ENCODE measurements around the gene KCNT1. TPM values are rescaled to one million over a fixed set of nuclear protein-coding genes. Genes with fewer than 3 reads are reported as not detected.

The KCNT1 gene
- total and polyA plus RNA-seq, 11 donors = 0.21 to 7.4 (median 1.9) TPM

DNA sequence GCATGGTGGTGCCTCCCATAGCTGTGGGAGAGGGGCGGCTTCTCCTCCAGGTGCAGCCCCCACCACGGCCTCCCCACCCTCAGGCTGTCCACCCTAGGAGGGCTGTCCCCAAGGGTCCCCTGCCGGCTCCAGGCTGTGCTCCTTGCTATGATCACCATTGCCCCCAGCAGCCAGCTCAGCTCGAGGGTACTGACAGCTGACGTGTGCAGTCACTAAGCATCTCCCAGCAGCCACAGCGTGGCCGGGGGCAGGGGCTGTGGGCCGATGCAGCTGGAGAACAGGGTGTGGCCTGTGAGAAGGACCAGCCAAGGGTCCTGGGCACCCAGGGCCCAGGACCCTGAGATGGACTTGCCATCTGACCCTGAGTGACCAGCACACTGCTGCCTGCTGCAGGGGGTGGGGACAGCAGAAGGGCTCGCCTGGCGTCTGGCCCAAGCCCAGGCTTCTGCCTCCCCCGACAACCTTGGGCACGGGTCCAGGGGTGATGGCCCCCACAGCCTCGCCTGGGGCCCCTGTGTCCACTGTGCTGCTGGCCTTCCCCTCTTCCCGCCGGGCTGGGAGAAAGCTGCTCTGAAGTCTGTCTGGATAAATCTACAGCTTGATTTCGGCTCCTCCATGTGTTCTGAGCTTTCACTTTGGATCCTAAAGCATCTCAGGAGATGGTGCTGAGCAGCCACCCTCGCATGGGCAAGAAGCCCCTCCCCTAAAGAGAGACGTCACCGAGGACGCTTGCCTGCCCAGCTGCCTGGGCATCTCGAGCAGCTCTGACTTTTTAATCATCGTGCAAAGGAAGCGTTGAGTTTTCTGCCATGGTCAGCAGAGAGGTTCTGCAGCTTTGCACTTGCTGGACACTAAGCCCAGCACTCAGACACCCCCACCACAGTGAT, 5.5 kb downstream of the KCNT1 start:
- DNase-seq (no peak), ATAC-seq (no peak)
- WGBS, 4 donors = 40 to 44% (median 43%) methylated on average over 20 to 23 of the region's 23 CpGs
- intact Hi-C loops (cut with DNase I) = loop anchor here in 4 of 10 donors (10.0 kb wide), 3 partner anchors 197 to 417 kb away; partner anchors contain the start of gene CAMSAP1 (in 1 of the 4)
- H3K9me3 ChIP-seq = no peaks in the 10 kb centered on the region
- H3K4me1 ChIP-seq = peaks cover 0 to 19% (median 1%) of the 10 kb centered on the region in 12 donors
- no peaks in the 10 kb centered on the region for H3K36me3 ChIP-seq
- TF ChIP-seq POLR2A (IDR thresholded peaks at IDR 0.05) (no peak), CTCF (IDR thresholded peaks at IDR 0.05) (no peak)
- H3K27me3 ChIP-seq = peaks cover 0 to 37% (median 11%) of the 10 kb centered on the region in 9 donors
- H3K4me3 ChIP-seq = no peak overlapping the region
- H3K27ac ChIP-seq = no peak overlapping the region

DNA sequence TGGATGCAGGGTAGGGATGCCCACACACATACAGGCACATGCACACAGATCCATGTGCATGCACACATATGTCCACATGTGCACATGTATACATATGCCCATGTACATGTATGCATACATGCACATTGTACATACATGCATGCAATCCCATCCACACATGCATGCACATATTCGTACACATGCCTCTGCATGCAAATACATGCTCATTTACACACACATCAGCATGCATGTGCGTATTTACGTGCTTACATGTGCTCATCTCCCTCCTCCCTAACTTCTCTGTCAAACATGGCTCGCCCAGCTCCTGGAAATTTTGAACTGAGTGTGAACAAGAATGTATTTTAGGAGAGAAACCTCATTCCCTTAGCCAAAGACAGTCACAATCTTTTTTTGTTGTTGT, 6.2 kb downstream of the KCNT1 start:
- Histone ChIP-seq H3K4me3 (no peak overlapping the region), H3K9me3 (no peaks in the 10 kb centered on the region), H3K36me3 (no peaks in the 10 kb centered on the region), H3K4me1 (peaks cover 0 to 18% (median 1%) of the 10 kb centered on the region in 12 donors), H3K27ac (no peak overlapping the region), H3K27me3 (peaks cover 0 to 35% (median 6%) of the 10 kb centered on the region in 9 donors)
- WGBS, 4 donors = 84 to 90% (median 89%) methylated on average over 4 of the region's 4 CpGs
- no peak for ATAC-seq
- TF ChIP-seq CTCF (IDR thresholded peaks at IDR 0.05) (no peak), POLR2A (IDR thresholded peaks at IDR 0.05) (no peak)
- intact Hi-C loops (cut with DNase I) = loop anchor here in 4 of 10 donors (10.0 kb wide), 3 partner anchors 197 to 417 kb away; partner anchors contain the start of gene CAMSAP1 (in 1 of the 4)
- DNase-seq = no peak

DNA sequence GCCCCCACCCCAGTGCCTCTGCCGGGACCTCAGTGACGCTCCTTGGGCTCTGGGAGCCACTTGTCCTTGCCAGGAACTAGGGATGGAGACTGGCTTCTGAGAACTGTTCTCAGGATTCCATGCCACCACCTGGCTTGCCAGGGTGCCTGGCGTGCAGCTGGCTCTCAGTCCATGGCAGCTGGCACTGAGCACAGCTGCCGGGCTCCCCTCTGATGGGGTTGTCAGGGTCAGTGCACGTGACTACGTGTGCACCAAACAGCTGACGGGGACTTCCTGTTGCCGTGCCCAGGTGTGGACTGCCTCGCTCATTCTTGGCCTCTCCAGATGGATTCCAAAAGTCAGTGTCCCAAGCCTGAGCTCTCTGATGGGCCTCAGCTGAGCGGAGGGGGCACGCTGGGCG, 9.4 kb downstream of the KCNT1 start:
- H3K9me3 ChIP-seq = no peaks in the 10 kb centered on the region
- ATAC-seq (no peak), DNase-seq (no peak)
- WGBS, 4 donors = 82 to 90% (median 86%) methylated on average over 5 to 12 of the region's 12 CpGs
- TF ChIP-seq CTCF (IDR thresholded peaks at IDR 0.05) (no peak), POLR2A (IDR thresholded peaks at IDR 0.05) (no peak)
- no peak overlapping the region for H3K27ac ChIP-seq
- H3K4me3 ChIP-seq = no peak overlapping the region
- intact Hi-C loops (cut with DNase I) = no loop called here
- peaks cover 0 to 6% (median 0%) of the 10 kb centered on the region in 12 donors for H3K4me1 ChIP-seq
- H3K36me3 ChIP-seq = no peaks in the 10 kb centered on the region
- H3K27me3 ChIP-seq = peaks cover 9 to 43% (median 25%) of the 10 kb centered on the region in 9 donors

GRCh38 chr9:135711881-135712280, 9.9 kb downstream of the KCNT1 start:
- no peak for DNase-seq
- no peaks in the 10 kb centered on the region for H3K9me3 ChIP-seq
- no peak overlapping the region for H3K4me3 ChIP-seq
- TF ChIP-seq CTCF (IDR thresholded peaks at IDR 0.05) (no peak), POLR2A (IDR thresholded peaks at IDR 0.05) (no peak)
- no peaks in the 10 kb centered on the region for H3K36me3 ChIP-seq
- intact Hi-C loops (cut with DNase I) = no loop called here
- peaks cover 12 to 48% (median 26%) of the 10 kb centered on the region in 9 donors for H3K27me3 ChIP-seq
- WGBS, 4 donors = 61 to 85% (median 79%) methylated on average over 5 to 10 of the region's 10 CpGs
- no peak for ATAC-seq
- H3K27ac ChIP-seq = no peak overlapping the region
- H3K4me1 ChIP-seq = peaks cover 0 to 6% (median 0%) of the 10 kb centered on the region in 12 donors
